ENCODE data around the gene WDR75. TPM values are rescaled to one million over a fixed set of nuclear protein-coding genes. Genes with fewer than 3 reads are reported as not detected.
A peak's percentile ranks its signal among the peaks of the same experiment; 100 is the strongest.

Gene WDR75
- total and polyA plus RNA-seq, 2 of the 13 experiments (the other 11 are each of a cell fraction or from before 2014, with no cell fraction given): 63.0 to 74.1 TPM

GRCh38 chr2:189522435-189523151, 81.3 kb downstream of the WDR75 start (continued):
- TF ChIP-seq ZNF567 (CRISPR knock-in tag; IDR thresholded peaks at IDR 0.05; ENCODE audit: borderline replicate concordance): no peak
- TF ChIP-seq BRCA1 (CRISPR knock-in tag; IDR thresholded peaks at IDR 0.05): no peak
- peak; percentile 24 for TF ChIP-seq GATAD1 (CRISPR knock-in tag; IDR thresholded peaks at IDR 0.05)
- TF ChIP-seq NCOR1 (IDR thresholded peaks at IDR 0.05; ENCODE audit: borderline replicate concordance, low read length): peak; percentile 83; the same call in 1 of the 2 replicates
- no peak for TF ChIP-seq SMYD3 (CRISPR knock-in tag; IDR thresholded peaks at IDR 0.05)
- 0 out of 2 replicates have a peak, but pooled peaks have one; percentile 20 for TF ChIP-seq ZNF547 (CRISPR knock-in tag; IDR thresholded peaks at IDR 0.05)
- TF ChIP-seq ZNF280B (CRISPR knock-in tag; IDR thresholded peaks at IDR 0.05; ENCODE audit: borderline replicate concordance): no peak
- TF ChIP-seq TP53 (CRISPR knock-in tag; conservative IDR thresholded peaks at IDR 0.05): no peak
- no peak for TF ChIP-seq MXD4 (CRISPR knock-in tag; IDR thresholded peaks at IDR 0.05)
- TF ChIP-seq MAX (IDR thresholded peaks at IDR 0.05): no peak
- TF ChIP-seq SETDB1 (CRISPR knock-in tag; IDR thresholded peaks at IDR 0.05; ENCODE audit: borderline replicate concordance): no peak
- no peak for TF ChIP-seq ZNF720 (CRISPR knock-in tag; IDR thresholded peaks at IDR 0.05)
- no peak for TF ChIP-seq DNMT3B (CRISPR knock-in tag; conservative IDR thresholded peaks at IDR 0.05)
- TF ChIP-seq MAFF (IDR thresholded peaks at IDR 0.05; ENCODE audit: low read depth, low read length): peak; percentile 46
- peak; percentile 62; the same call in 1 of the 2 replicates for TF ChIP-seq ZNF792 (CRISPR knock-in tag; IDR thresholded peaks at IDR 0.05)
- no peak for TF ChIP-seq PCBP1 (IDR thresholded peaks at IDR 0.05; ENCODE audit: borderline replicate concordance, low read depth, low read length)
- TF ChIP-seq ZNF674 (CRISPR knock-in tag; IDR thresholded peaks at IDR 0.05; ENCODE audit: low read depth): no peak
- no peak for TF ChIP-seq SP1 (IDR thresholded peaks at IDR 0.05)
- TF ChIP-seq SP1 (CRISPR knock-in tag; IDR thresholded peaks at IDR 0.05): no peak
- peak; percentile 71 for TF ChIP-seq IRF2 (CRISPR knock-in tag; IDR thresholded peaks at IDR 0.05)
- no peak for TF ChIP-seq RARG (CRISPR knock-in tag; IDR thresholded peaks at IDR 0.05; ENCODE audit: low read depth)
